Measurements from ENCODE around the gene EHD1. TPM values are rescaled to one million over a fixed set of nuclear protein-coding genes. Genes with fewer than 3 reads are reported as not detected.

EHD1 gene
- polyA plus RNA-seq, 2 of the 4 experiments (the other 2 are of a cell fraction): 25.9 to 37.8 TPM

GRCh38 chr11:64858467-64859263 lies 19.8 kb downstream of the EHD1 start:
- POLR2A ChIA-PET: interaction anchor here (2.0 kb wide), 1 partner anchor 19 kb away, joined by 6 read pairs; no protein-coding TSS in a partner anchor
- Histone ChIP-seq H3K4me1 (peaks cover 49% of the 10 kb centered on the region), H3K4me2 (no peak overlapping the region), H3K4me3 (no peak overlapping the region), H3K9me3 (no peaks in the 10 kb centered on the region), H3K27ac (peak overlapping the region; percentile 7 to 62; a peak in 4 of 6 replicates)
- no peak for DNase-seq (ENCODE audit: low read depth in 1 of 2, low spot score in 1 of 2)
- no peak for FAIRE-seq
- CTCF ChIA-PET: interaction anchor here (0.6 to 39.4 kb wide), 4 partner anchors 2 to 56 kb away, joined by 3 to 1607 read pairs (median 462); partner anchors contain the start of genes CDC42BPG, EHD1 and MAP4K2
- no peak for ATAC-seq
- no peak for TF ChIP-seq CHD2 (IDR thresholded peaks at IDR 0.05; ENCODE audit: low read length, partially characterized antibody)
- no peak for TF ChIP-seq HMGXB4 (CRISPR knock-in tag; IDR thresholded peaks at IDR 0.05; ENCODE audit: borderline replicate concordance)
- TF ChIP-seq, protein P1, sequence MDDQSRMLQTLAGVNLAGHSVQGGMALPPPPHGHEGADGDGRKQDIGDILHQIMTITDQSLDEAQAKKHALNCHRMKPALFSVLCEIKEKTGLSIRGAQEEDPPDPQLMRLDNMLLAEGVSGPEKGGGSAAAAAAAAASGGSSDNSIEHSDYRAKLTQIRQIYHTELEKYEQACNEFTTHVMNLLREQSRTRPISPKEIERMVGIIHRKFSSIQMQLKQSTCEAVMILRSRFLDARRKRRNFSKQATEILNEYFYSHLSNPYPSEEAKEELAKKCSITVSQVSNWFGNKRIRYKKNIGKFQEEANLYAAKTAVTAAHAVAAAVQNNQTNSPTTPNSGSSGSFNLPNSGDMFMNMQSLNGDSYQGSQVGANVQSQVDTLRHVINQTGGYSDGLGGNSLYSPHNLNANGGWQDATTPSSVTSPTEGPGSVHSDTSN (IDR thresholded peaks at IDR 0.05): no peak
- TF ChIP-seq CHD4 (IDR thresholded peaks at IDR 0.05; ENCODE audit: borderline replicate concordance): no peak
- no peak for TF ChIP-seq EHF (CRISPR knock-in tag; IDR thresholded peaks at IDR 0.05)
- no peak for TF ChIP-seq RNF2 (IDR thresholded peaks at IDR 0.05; ENCODE audit: borderline replicate concordance, low read depth)
- TF ChIP-seq BHLHE40 (IDR thresholded peaks at IDR 0.05; ENCODE audit: low read depth, low read length): no peak
- no peak for TF ChIP-seq HOXB5 (CRISPR knock-in tag; IDR thresholded peaks at IDR 0.05)
- TF ChIP-seq POLR2AphosphoS2 (conservative IDR thresholded peaks at IDR 0.05; ENCODE audit: low read length): no peak
- no peak for TF ChIP-seq ZNF302 (CRISPR knock-in tag; IDR thresholded peaks at IDR 0.05)
- no peak for TF ChIP-seq RAD21 (conservative IDR thresholded peaks at IDR 0.05 in 1 of 2, IDR thresholded peaks at IDR 0.05 in 1 of 2)
- no peak for TF ChIP-seq TFCP2L1 (CRISPR knock-in tag; IDR thresholded peaks at IDR 0.05)
- no peak for TF ChIP-seq HOXB13 (CRISPR knock-in tag; IDR thresholded peaks at IDR 0.05; ENCODE audit: low read depth)
- TF ChIP-seq, protein P2, sequence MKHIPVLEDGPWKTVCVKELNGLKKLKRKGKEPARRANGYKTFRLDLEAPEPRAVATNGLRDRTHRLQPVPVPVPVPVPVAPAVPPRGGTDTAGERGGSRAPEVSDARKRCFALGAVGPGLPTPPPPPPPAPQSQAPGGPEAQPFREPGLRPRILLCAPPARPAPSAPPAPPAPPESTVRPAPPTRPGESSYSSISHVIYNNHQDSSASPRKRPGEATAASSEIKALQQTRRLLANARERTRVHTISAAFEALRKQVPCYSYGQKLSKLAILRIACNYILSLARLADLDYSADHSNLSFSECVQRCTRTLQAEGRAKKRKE (CRISPR knock-in tag; IDR thresholded peaks at IDR 0.05; ENCODE audit: low read depth): no peak
- WGBS (ENCODE audit: missing lambda C conversion rate): 79% methylated on average over 19 of the region's 19 CpGs

DNA sequence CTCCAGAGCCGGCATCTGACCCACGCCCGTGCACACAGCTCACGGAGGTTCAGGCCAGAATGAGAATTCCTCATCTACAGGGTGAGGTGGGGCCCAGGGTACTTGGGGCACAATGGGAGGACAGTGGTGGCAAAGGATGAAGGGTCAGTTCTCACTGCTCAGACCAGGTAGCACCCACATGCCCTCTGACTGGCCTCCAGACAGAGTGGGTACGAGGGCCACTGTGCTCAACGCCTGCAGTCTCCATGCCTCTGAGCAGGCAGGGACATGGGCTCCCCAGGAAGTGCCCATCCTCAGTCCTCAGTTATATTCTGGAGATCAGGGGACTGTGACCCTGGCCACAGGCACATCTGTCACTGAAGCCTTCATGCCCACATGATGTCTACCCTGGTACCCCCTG lies 20.9 kb downstream of the EHD1 start:
- TF ChIP-seq FOXS1 (CRISPR knock-in tag; IDR thresholded peaks at IDR 0.05) (no peak), SREBF2 (IDR thresholded peaks at IDR 0.05) (no peak), GATA3 (IDR thresholded peaks at IDR 0.05; ENCODE audit: borderline replicate concordance) (no peak), JUN (IDR thresholded peaks at IDR 0.05) (no peak), BHLHE40 (IDR thresholded peaks at IDR 0.05; ENCODE audit: low read depth, low read length) (no peak), NR3C1 (IDR thresholded peaks at IDR 0.05) (no peak), POLR2A (IDR thresholded peaks at IDR 0.05; ENCODE audit: low read length) (no peak), EP300 (IDR thresholded peaks at IDR 0.05) (no peak), HDAC2 (IDR thresholded peaks at IDR 0.05) (no peak)
- Histone ChIP-seq H3K4me1 (peaks cover 57% of the 10 kb centered on the region), H3K9me3 (no peaks in the 10 kb centered on the region), H3K4me3 (no peak overlapping the region), H3K27ac (peak overlapping the region; percentile 91 to 92), H3K4me2 (no peak overlapping the region)
- no peak for ATAC-seq
- POLR2A ChIA-PET: interaction anchor here (1.3 kb wide), 1 partner anchor 23 kb away, joined by 3 read pairs; no protein-coding TSS in a partner anchor
- 92% methylated on average over 6 of the region's 6 CpGs for WGBS (ENCODE audit: missing lambda C conversion rate)
- DNase-seq (ENCODE audit: low read depth in 1 of 2, low spot score in 1 of 2): no peak
- CTCF ChIA-PET: interaction anchor here (0.6 to 39.4 kb wide), 4 partner anchors 4 to 204 kb away, joined by 3 to 1607 read pairs (median 462); partner anchors contain the start of genes CDC42BPG and EHD1
- FAIRE-seq: no peak

Data from A549 (cell line).